ENCODE data around the gene ATP9A.
A peak's percentile ranks its signal among the peaks of the same experiment; 100 is the strongest.

The ATP9A gene

GRCh38 chr20:51629399-51630058, 138.7 kb downstream of the ATP9A start:
- DNase-seq (ENCODE audit: low read depth in 2 of 2): no peak

GRCh38 chr20:51628533-51629398, 139.4 kb downstream of the ATP9A start:
- DNase-seq (ENCODE audit: low read depth in 2 of 2): no peak

GRCh38 chr20:51627586-51627985, 140.6 kb downstream of the ATP9A start:
- no peak for DNase-seq (ENCODE audit: low read depth in 2 of 2)

- no peak for DNase-seq (ENCODE audit: low read depth in 2 of 2)
Measured at GRCh38 chr20:51625105-51625504, 143.1 kb downstream of the ATP9A start.

GRCh38 chr20:51624157-51624731, 143.9 kb downstream of the ATP9A start:
- peak; percentile 12 to 37 for DNase-seq (ENCODE audit: low read depth in 2 of 2)

GRCh38 chr20:51623255-51623654, 144.9 kb downstream of the ATP9A start:
- DNase-seq (ENCODE audit: low read depth in 2 of 2): no peak

- DNase-seq (ENCODE audit: low read depth in 2 of 2): no peak
Measured at GRCh38 chr20:51622004-51622874, 146.0 kb downstream of the ATP9A start.

- DNase-seq (ENCODE audit: low read depth in 2 of 2): no peak
Measured at GRCh38 chr20:51620432-51620831, 147.8 kb downstream of the ATP9A start.

GRCh38 chr20:51616060-51616459, 152.1 kb downstream of the ATP9A start:
- DNase-seq (ENCODE audit: low read depth in 2 of 2): no peak

- DNase-seq (ENCODE audit: low read depth in 2 of 2): no peak
Measured at GRCh38 chr20:51614687-51615086, 153.5 kb downstream of the ATP9A start.

- no peak for DNase-seq (ENCODE audit: low read depth in 2 of 2)
Measured at GRCh38 chr20:51613580-51613979, 154.6 kb downstream of the ATP9A start.

- no peak for DNase-seq (ENCODE audit: low read depth in 2 of 2)
Measured at GRCh38 chr20:51612896-51613295, 155.3 kb downstream of the ATP9A start.

GRCh38 chr20:51611625-51611890, 156.6 kb downstream of the ATP9A start:
- DNase-seq (ENCODE audit: low read depth in 2 of 2): no peak

- DNase-seq (ENCODE audit: low read depth in 2 of 2): no peak
Measured at GRCh38 chr20:51610761-51611624, 157.2 kb downstream of the ATP9A start.

GRCh38 chr20:51610111-51610510, 158.1 kb downstream of the ATP9A start:
- no peak for DNase-seq (ENCODE audit: low read depth in 2 of 2)

- no peak for DNase-seq (ENCODE audit: low read depth in 2 of 2)
Measured at GRCh38 chr20:51609251-51609650, 158.9 kb downstream of the ATP9A start.

GRCh38 chr20:51608061-51608460, 160.1 kb downstream of the ATP9A start:
- no peak for DNase-seq (ENCODE audit: low read depth in 2 of 2)

GRCh38 chr20:51607170-51607569, 161.0 kb downstream of the ATP9A start:
- DNase-seq (ENCODE audit: low read depth in 2 of 2): no peak

- DNase-seq (ENCODE audit: low read depth in 2 of 2): no peak
Measured at GRCh38 chr20:51604851-51605250, 163.3 kb downstream of the ATP9A start.

- no peak for DNase-seq (ENCODE audit: low read depth in 2 of 2)
Measured at GRCh38 chr20:51602131-51602530, 166.1 kb downstream of the ATP9A start.

- no peak for DNase-seq (ENCODE audit: low read depth in 2 of 2)
Measured at GRCh38 chr20:51600950-51601349, 167.2 kb downstream of the ATP9A start.

Data from stimulated activated CD8-positive, alpha-beta memory T cell treated with anti-CD3 and anti-CD28 coated beads, Interleukin-7, amount 100 ng/mL, for 1 hour (primary cell).